GM12864 (cell line): ENCODE data around the gene NELL2.

Experiments
- DNase-seq: peaks from one replicate; pipeline ENCODE4 v3.0.0-alpha.2; 2011; ENCODE audit warnings: low read depth
- H3K4me3 ChIP-seq: 2 replicates; pipeline ENCODE4 v1.5.1; 2011; ENCODE audit warnings: mild to moderate bottlenecking, low read depth, low read length, control low read depth
- TF ChIP-seq, protein P1 (sequence below): IDR thresholded peaks from 2 replicates; pipeline ENCODE4 v1.5.1; 2011; ENCODE audit warnings: low read depth, mild to moderate bottlenecking, moderate library complexity, low read length, control low read depth, inconsistent platforms; ENCODE audit errors: missing control alignments

NELL2 gene

DNA sequence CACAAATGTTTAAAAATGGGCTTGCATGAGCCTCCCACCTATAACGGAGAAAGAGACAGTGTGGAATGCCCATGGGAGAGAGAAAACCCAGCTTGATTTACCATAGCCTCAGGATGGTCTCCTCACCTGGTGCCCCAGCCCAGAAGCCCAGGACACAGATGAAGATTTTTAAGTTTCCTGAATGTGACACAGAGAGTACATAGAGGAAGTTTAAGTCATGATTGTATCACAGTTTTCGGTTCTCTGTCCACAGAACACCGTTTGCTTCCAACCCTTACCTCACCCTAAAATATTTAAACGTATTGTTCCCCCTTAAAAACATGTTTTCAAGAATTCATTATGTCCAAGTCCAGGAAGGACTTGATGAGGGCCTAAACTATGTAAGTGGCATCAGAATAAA, 56.2 kb downstream of the NELL2 start:
- DNase-seq: no peak
- TF ChIP-seq, protein P1, sequence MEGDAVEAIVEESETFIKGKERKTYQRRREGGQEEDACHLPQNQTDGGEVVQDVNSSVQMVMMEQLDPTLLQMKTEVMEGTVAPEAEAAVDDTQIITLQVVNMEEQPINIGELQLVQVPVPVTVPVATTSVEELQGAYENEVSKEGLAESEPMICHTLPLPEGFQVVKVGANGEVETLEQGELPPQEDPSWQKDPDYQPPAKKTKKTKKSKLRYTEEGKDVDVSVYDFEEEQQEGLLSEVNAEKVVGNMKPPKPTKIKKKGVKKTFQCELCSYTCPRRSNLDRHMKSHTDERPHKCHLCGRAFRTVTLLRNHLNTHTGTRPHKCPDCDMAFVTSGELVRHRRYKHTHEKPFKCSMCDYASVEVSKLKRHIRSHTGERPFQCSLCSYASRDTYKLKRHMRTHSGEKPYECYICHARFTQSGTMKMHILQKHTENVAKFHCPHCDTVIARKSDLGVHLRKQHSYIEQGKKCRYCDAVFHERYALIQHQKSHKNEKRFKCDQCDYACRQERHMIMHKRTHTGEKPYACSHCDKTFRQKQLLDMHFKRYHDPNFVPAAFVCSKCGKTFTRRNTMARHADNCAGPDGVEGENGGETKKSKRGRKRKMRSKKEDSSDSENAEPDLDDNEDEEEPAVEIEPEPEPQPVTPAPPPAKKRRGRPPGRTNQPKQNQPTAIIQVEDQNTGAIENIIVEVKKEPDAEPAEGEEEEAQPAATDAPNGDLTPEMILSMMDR: no peak
- H3K4me3 ChIP-seq: no peak overlapping the region

DNA sequence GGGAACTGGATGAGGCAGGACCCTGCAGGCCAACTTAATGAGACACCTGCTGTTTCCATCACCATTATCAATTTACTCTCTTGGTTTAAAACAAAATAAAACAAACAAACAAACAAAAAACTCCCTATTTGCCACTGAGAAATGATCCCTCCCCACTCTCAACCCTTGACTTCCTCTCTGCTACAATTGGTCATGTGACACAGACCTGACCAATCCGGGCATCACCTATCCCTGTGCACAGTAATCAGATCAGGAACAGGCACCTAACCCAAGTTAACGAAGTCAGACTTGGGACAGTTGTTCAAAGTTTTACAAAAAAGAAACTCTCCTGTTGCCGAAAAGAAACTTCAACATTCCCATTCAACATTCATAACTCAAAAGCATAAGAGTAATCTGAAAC, 58.4 kb downstream of the NELL2 start:
- TF ChIP-seq, protein P1: no peak
- no peak for DNase-seq

DNA sequence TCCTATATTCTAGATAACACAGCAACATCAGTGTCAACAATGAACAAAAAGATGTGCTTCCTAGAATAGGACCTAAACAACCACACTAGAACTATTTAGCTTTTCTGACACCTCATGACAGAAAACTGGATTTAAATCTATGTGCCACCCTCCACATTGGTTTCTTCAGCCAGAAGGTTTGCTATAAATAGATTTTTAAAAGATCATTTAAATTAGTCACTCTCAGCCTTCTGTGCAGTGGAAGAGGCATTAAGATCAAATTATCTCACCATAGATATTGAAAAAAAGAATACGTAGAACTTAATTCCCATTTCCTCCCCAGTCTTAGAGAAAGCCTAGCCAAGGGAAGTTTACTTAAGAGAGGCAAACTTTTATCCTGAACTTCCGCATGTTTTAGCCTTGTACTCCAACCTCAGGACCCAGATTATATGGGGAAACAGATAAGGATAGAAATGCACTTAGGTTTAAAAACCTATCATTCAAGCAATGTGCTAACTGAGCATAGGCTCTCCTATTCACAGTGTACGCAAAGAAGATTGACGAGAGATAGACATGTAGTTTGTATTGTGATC, 59.6 kb downstream of the NELL2 start:
- no peak overlapping the region for H3K4me3 ChIP-seq
- DNase-seq: no peak
- TF ChIP-seq, protein P1: no peak

More for the DNA sequence above, 58.4 kb downstream of the NELL2 start:
- H3K4me3 ChIP-seq: no peak overlapping the region

DNA sequence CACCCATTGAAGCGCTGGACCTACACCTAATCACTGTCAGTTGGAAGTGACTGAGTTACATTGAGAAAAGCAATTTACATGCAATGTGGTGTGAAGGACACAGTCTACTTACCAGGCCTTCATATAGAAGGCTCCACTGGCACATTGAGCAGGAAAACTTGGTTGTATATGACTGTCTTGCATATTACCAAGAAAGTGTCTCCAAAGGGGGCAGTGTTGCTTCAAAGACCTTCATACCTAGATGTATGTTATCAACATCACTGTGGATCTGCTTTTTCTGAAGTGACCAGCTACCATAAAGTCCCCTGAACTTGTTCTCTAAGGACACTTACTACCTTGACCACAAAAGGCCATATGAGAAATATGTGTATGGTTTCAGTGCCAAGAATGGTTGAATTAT, 64.1 kb downstream of the NELL2 start:
- DNase-seq: peak; percentile 21
- TF ChIP-seq, protein P1: peak; percentile 51

GRCh38 chr12:44804068-44804467, 72.0 kb downstream of the NELL2 start:
- TF ChIP-seq, protein P1: no peak
- no peak for DNase-seq
- no peak overlapping the region for H3K4me3 ChIP-seq

More for the DNA sequence above, 64.1 kb downstream of the NELL2 start:
- H3K4me3 ChIP-seq: no peak overlapping the region

- TF ChIP-seq, protein P1: no peak
- H3K4me3 ChIP-seq: no peak overlapping the region
Measured at GRCh38 chr12:44795970-44796369, 80.1 kb downstream of the NELL2 start.

GRCh38 chr12:44788731-44789130, 87.4 kb downstream of the NELL2 start:
- no peak overlapping the region for H3K4me3 ChIP-seq
- TF ChIP-seq, protein P1: no peak
- no peak for DNase-seq

More at GRCh38 chr12:44795970-44796369, 80.1 kb downstream of the NELL2 start:
- DNase-seq: no peak
